Natural killer cell (primary cell): Measurements from ENCODE around the gene RXRA. TPM values are rescaled to one million over a fixed set of nuclear protein-coding genes. Genes with fewer than 3 reads are reported as not detected.

Experiments used
- ATAC-seq, 3 donors: fragments of 150-1000 bp in 2 of 3; fragments of 200-7000 bp in 1 of 3; cut with Tn5 transposase; 1 replicate in 1 of 3; 2 replicates in 2 of 3; pipeline ENCODE4 v1.10.0; 2021; ENCODE audit warnings: mild to moderate bottlenecking in 2 of 3, moderate library complexity in 2 of 3
- DNase-seq, 2 donors: peaks; one replicate each; pipeline versions ENCODE4 v3.0.0 to v3.0.0-alpha.2; 2013 to 2021; ENCODE audit warnings: mixed read lengths in 1 of 2
- H3K27ac ChIP-seq: one replicate; pipeline ENCODE4 v1.5.1; 2013; ENCODE audit warnings: mild to moderate bottlenecking, low read length
- H3K27me3 ChIP-seq: one replicate; pipeline ENCODE4 v1.6.1; 2013; ENCODE audit warnings: low read length; ENCODE audit not compliant: control insufficient read depth, insufficient read depth
- H3K36me3 ChIP-seq: one replicate; pipeline ENCODE4 v1.6.1; 2013; ENCODE audit warnings: low read length; ENCODE audit not compliant: control insufficient read depth, insufficient read depth
- H3K4me1 ChIP-seq: one replicate; pipeline ENCODE4 v1.6.1; 2013; ENCODE audit warnings: low read length; ENCODE audit not compliant: control insufficient read depth, insufficient read depth
- H3K4me3 ChIP-seq: one replicate; pipeline ENCODE4 v1.5.1; 2013; ENCODE audit warnings: low read length
- H3K9me3 ChIP-seq: one replicate; pipeline ENCODE4 v1.6.1; 2013; ENCODE audit warnings: low read length; ENCODE audit not compliant: control insufficient read depth, insufficient read depth
- H3K27ac Mint-ChIP-seq, 2 donors: one replicate each; pipeline ENCODE4 v1.8.0; 2022; ENCODE audit warnings: mild to moderate bottlenecking in 2 of 2, mixed read lengths in 2 of 2, moderate library complexity in 1 of 2
- H3K27me3 Mint-ChIP-seq, 2 donors: one replicate each; pipeline ENCODE4 v1.8.0; 2022; ENCODE audit warnings: low read depth in 2 of 2, mixed read lengths in 2 of 2
- H3K36me3 Mint-ChIP-seq: one replicate; pipeline ENCODE4 v1.8.0; 2022; ENCODE audit warnings: mixed read lengths
- H3K4me1 Mint-ChIP-seq, 2 donors: one replicate each; pipeline ENCODE4 v1.8.0; 2022; ENCODE audit warnings: mixed read lengths in 2 of 2
- H3K4me3 Mint-ChIP-seq: one replicate; pipeline ENCODE4 v1.8.0; 2022; ENCODE audit warnings: mild to moderate bottlenecking, moderate library complexity, mixed read lengths
- H3K9me3 Mint-ChIP-seq, 2 donors: one replicate each; pipeline ENCODE4 v1.8.0; 2022; ENCODE audit warnings: mixed read lengths in 2 of 2
- CTCF ChIP-seq: fragments of 200-600 bp; IDR thresholded peaks from one replicate; pipeline ENCODE4 v1.8.0; 2022; ENCODE audit warnings: antibody characterized with exemption
- WGBS: methylation state at CpG from one replicate; pipeline ENCODE4 v1.1.7; 2013; ENCODE audit warnings: missing lambda C conversion rate; ENCODE audit not compliant: insufficient coverage; 5-methylcytosine and 5-hydroxymethylcytosine counted together
- intact Hi-C: fragments of 100-400 bp; cut with micrococcal nuclease; formaldehyde crosslinking; loops from one replicate; pipeline ENCODE4 v1.14.2; 2022
- total RNA-seq, 4 donors: library from RNA; stranded (reverse); fragments of 120-200 nt in 1 of 4; gene quantifications; one replicate each; pipeline versions ENCODE4 v1.2.3 to v1.2.4, GENCODE V29; 2013 to 2022

Gene RXRA
- total RNA-seq, 3 donors from 2014 or later (not counting 1 experiment from before 2014, with no cell fraction given), result 30.9 to 64.1 (median 42.2) TPM

- Mint-ChIP-seq H3K4me1 (peaks cover 0 to 17% of the 10 kb centered on the region in 2 donors), H3K4me3 (no peak overlapping the region), H3K36me3 (no peaks in the 10 kb centered on the region), H3K27me3 (no peaks in the 10 kb centered on the region), H3K27ac (no peak overlapping the region), H3K9me3 (no peaks in the 10 kb centered on the region)
- no peak for DNase-seq
- 96% methylated on average over 28 of the region's 29 CpGs for WGBS
- intact Hi-C loops, result no loop called here
- Histone ChIP-seq H3K4me1 (peaks cover 2% of the 10 kb centered on the region), H3K4me3 (no peak overlapping the region), H3K9me3 (no peaks in the 10 kb centered on the region), H3K36me3 (no peaks in the 10 kb centered on the region), H3K27ac (no peak overlapping the region), H3K27me3 (no peaks in the 10 kb centered on the region)
- no peak for ATAC-seq
- no peak for TF ChIP-seq CTCF
Measured at GRCh38 chr9:134351606-134352176, 25.4 kb downstream of the RXRA start.

GRCh38 chr9:134352247-134352933 lies 26.1 kb downstream of the RXRA start:
- Histone ChIP-seq H3K4me3 (no peak overlapping the region), H3K36me3 (no peaks in the 10 kb centered on the region), H3K27me3 (no peaks in the 10 kb centered on the region), H3K27ac (no peak overlapping the region), H3K4me1 (no peaks in the 10 kb centered on the region), H3K9me3 (no peaks in the 10 kb centered on the region)
- H3K4me3 Mint-ChIP-seq, result no peak overlapping the region
- H3K9me3 Mint-ChIP-seq, result no peaks in the 10 kb centered on the region
- no peaks in the 10 kb centered on the region for H3K36me3 Mint-ChIP-seq
- DNase-seq (no peak), ATAC-seq (no peak)
- H3K4me1 Mint-ChIP-seq, result peaks cover 0 to 14% of the 10 kb centered on the region in 2 donors
- TF ChIP-seq CTCF, result no peak
- H3K27me3 Mint-ChIP-seq, result no peaks in the 10 kb centered on the region
- no peak overlapping the region for H3K27ac Mint-ChIP-seq
- intact Hi-C loops, result no loop called here
- WGBS, result 86% methylated on average over 18 of the region's 18 CpGs

- H3K4me1 Mint-ChIP-seq, result peaks cover 0 to 7% of the 10 kb centered on the region in 2 donors
- no peaks in the 10 kb centered on the region for H3K9me3 Mint-ChIP-seq
- Histone ChIP-seq H3K4me3 (no peak overlapping the region), H3K9me3 (no peaks in the 10 kb centered on the region), H3K4me1 (no peaks in the 10 kb centered on the region), H3K36me3 (no peaks in the 10 kb centered on the region), H3K27me3 (no peaks in the 10 kb centered on the region), H3K27ac (no peak overlapping the region)
- no peak for DNase-seq
- WGBS, result 88% methylated on average over 12 of the region's 12 CpGs
- no peak for TF ChIP-seq CTCF
- H3K36me3 Mint-ChIP-seq, result no peaks in the 10 kb centered on the region
- intact Hi-C loops, result no loop called here
- no peaks in the 10 kb centered on the region for H3K27me3 Mint-ChIP-seq
- no peak overlapping the region for H3K4me3 Mint-ChIP-seq
- no peak overlapping the region for H3K27ac Mint-ChIP-seq
- no peak for ATAC-seq
Measured at GRCh38 chr9:134353539-134353938, 27.3 kb downstream of the RXRA start.
